D721Med (cell line): ENCODE results near the gene MAPK13.

Source experiments
- DNase-seq: peaks from one replicate; pipeline ENCODE4 v3.0.0; 2011; ENCODE audit warnings: low spot score; ENCODE audit not compliant: insufficient read length
- FAIRE-seq: peaks from 2 replicates; lab custom pipeline; 2011; peaks lifted over from hg19 to GRCh38; lab: Jason Lieb, UNC
- CTCF ChIP-seq: IDR thresholded peaks from 2 replicates; pipeline ENCODE4 v1.5.1; 2012; ENCODE audit warnings: mild to moderate bottlenecking, control low read depth; ENCODE audit not compliant: insufficient read depth; ENCODE audit errors: missing control alignments

MAPK13 gene

GRCh38 chr6:36104836-36105235 is 25.5 kb upstream of the MAPK13 start:
- TF ChIP-seq CTCF, result no peak
- no peak for FAIRE-seq
- no peak for DNase-seq

GRCh38 chr6:36109092-36109491 is 21.2 kb upstream of the MAPK13 start:
- no peak for FAIRE-seq
- TF ChIP-seq CTCF, result no peak
- no peak for DNase-seq

GRCh38 chr6:36110050-36110449 is 20.3 kb upstream of the MAPK13 start:
- no peak for FAIRE-seq
- no peak for TF ChIP-seq CTCF

GRCh38 chr6:36110863-36111262 is 19.4 kb upstream of the MAPK13 start:
- FAIRE-seq (no peak), DNase-seq (no peak)
- no peak for TF ChIP-seq CTCF

More at GRCh38 chr6:36110050-36110449, 20.3 kb upstream of the MAPK13 start:
- DNase-seq, result no peak

- no peak for TF ChIP-seq CTCF
- DNase-seq (no peak), FAIRE-seq (no peak)
These were observed 18.8 kb upstream of the MAPK13 start for GRCh38 chr6:36111526-36111925.

- DNase-seq (no peak), FAIRE-seq (no peak)
- TF ChIP-seq CTCF, result no peak
These were observed 17.3 kb upstream of the MAPK13 start for GRCh38 chr6:36113049-36113448.

- no peak for DNase-seq
- FAIRE-seq, result no peak
These were observed 16.6 kb upstream of the MAPK13 start for GRCh38 chr6:36113703-36114102.

More at GRCh38 chr6:36113703-36114102, 16.6 kb upstream of the MAPK13 start:
- TF ChIP-seq CTCF, result no peak
